IMR-90 (cell line): ENCODE data around the gene GTPBP3. TPM values are rescaled to one million over a fixed set of nuclear protein-coding genes. Genes with fewer than 3 reads are reported as not detected.
A peak's percentile ranks its signal among the peaks of the same experiment; 100 is the strongest.

ENCODE experiments used
- ATAC-seq: fragments of 200-7000 bp; cut with Tn5 transposase; 2 replicates; pipeline ENCODE4 v1.9.1; 2020; ENCODE audit warnings: low read depth, mild to moderate bottlenecking, moderate library complexity
- BruUV-seq: library from RNA; stranded (reverse); fragments of 400-500 nt; replicated peaks from 2 replicates; lab custom pipeline; 2021; lab: Mats Ljungman, UMichigan
- CTCF ChIA-PET: fragments of 300-600 bp; formaldehyde crosslinking; extraction: SDS; loops from one replicate; lab custom pipeline; 2021; ENCODE audit warnings: antibody characterized with exemption; lab: Yijun Ruan, JAX
- POLR2A ChIA-PET: fragments of 300-600 bp; sonication (Branson Sonifier 250); formaldehyde crosslinking; loops from one replicate; lab custom pipeline; 2022; ENCODE audit warnings: antibody characterized with exemption; ENCODE audit not compliant: unreplicated experiment; lab: Charles Lee
- DNase-seq: peaks from one replicate; pipeline ENCODE4 v3.0.0; 2013
- H2AFZ ChIP-seq: replicated peaks from 2 replicates; pipeline ENCODE3; 2013; ENCODE audit warnings: low read length, mild to moderate bottlenecking; ENCODE audit not compliant: poor library complexity
- H2AK5ac ChIP-seq: 2 replicates; pipeline ENCODE4 v1.6.1; 2013; ENCODE audit warnings: low read depth, low read length, inconsistent platforms
- H2AK9ac ChIP-seq: replicated peaks from 2 replicates; pipeline ENCODE3; 2013; ENCODE audit warnings: mild to moderate bottlenecking, low read depth, low read length, moderate library complexity; ENCODE audit not compliant: poor library complexity
- H2BK120ac ChIP-seq: 2 replicates; pipeline ENCODE4 v1.6.1; 2013; ENCODE audit warnings: low read depth, low read length, inconsistent platforms
- H2BK15ac ChIP-seq: 3 replicates; pipeline ENCODE4 v1.6.1; 2013; ENCODE audit warnings: low read depth, low read length, inconsistent platforms
- H2BK20ac ChIP-seq: 2 replicates; pipeline ENCODE4 v1.6.1; 2013; ENCODE audit warnings: low read depth, mild to moderate bottlenecking, inconsistent platforms, low read length, moderate library complexity
- H2BK5ac ChIP-seq: 2 replicates; pipeline ENCODE4 v1.6.1; 2013; ENCODE audit warnings: mild to moderate bottlenecking, low read depth, low read length, inconsistent platforms; ENCODE audit not compliant: poor library complexity, severe bottlenecking
- H3K14ac ChIP-seq: replicated peaks from 2 replicates; pipeline ENCODE4 v1.6.1; 2013; ENCODE audit warnings: low read depth, low read length, inconsistent platforms
- H3K18ac ChIP-seq: 2 replicates; pipeline ENCODE4 v1.6.1; 2013; ENCODE audit warnings: low read depth, low read length, control low read depth
- H3K23ac ChIP-seq: 2 replicates; pipeline ENCODE4 v1.6.1; 2013; ENCODE audit warnings: low read depth, low read length, inconsistent platforms
- H3K27ac ChIP-seq: 2 replicates; pipeline ENCODE4 v1.5.1; 2013; ENCODE audit warnings: mild to moderate bottlenecking, control low read depth, low read length; ENCODE audit not compliant: insufficient read depth
- H3K27me3 ChIP-seq: 2 replicates; pipeline ENCODE4 v1.6.1; 2013; ENCODE audit warnings: low read length; ENCODE audit not compliant: control insufficient read depth, insufficient read depth
- H3K36me3 ChIP-seq: 2 replicates; pipeline ENCODE4 v1.6.1; 2013; ENCODE audit warnings: low read length, mixed read lengths; ENCODE audit not compliant: control insufficient read depth, insufficient read depth
- H3K4ac ChIP-seq: 2 replicates; pipeline ENCODE4 v1.6.1; 2013; ENCODE audit warnings: low read depth, low read length, inconsistent platforms
- H3K4me1 ChIP-seq: 2 replicates; pipeline ENCODE4 v1.6.1; 2013; ENCODE audit warnings: low read length, mixed read lengths; ENCODE audit not compliant: control insufficient read depth, insufficient read depth
- H3K4me2 ChIP-seq: 2 replicates; pipeline ENCODE4 v1.6.1; 2013; ENCODE audit warnings: low read depth, mild to moderate bottlenecking, control low read depth, low read length, moderate library complexity
- H3K4me3 ChIP-seq: 2 replicates; pipeline ENCODE4 v1.5.1; 2013; ENCODE audit warnings: low read depth, mild to moderate bottlenecking, control low read depth, low read length, moderate library complexity; ENCODE audit not compliant: insufficient read depth
- H3K56ac ChIP-seq: 2 replicates; pipeline ENCODE4 v1.6.1; 2013; ENCODE audit warnings: low read length, inconsistent platforms; ENCODE audit not compliant: insufficient read depth; ENCODE audit errors: extremely low read depth
- H3K79me1 ChIP-seq, 2 experiments: 2 replicates each; pipeline ENCODE4 v1.6.1; 2013; ENCODE audit warnings: low read length in 2 of 2, inconsistent platforms in 1 of 2, low read depth in 1 of 2
- H3K9ac ChIP-seq: 2 replicates; pipeline ENCODE4 v1.6.1; 2013; ENCODE audit warnings: low read depth, low read length, control low read depth
- H3K9me1 ChIP-seq: 2 replicates; pipeline ENCODE4 v1.6.1; 2013; ENCODE audit warnings: low read length, inconsistent platforms; ENCODE audit not compliant: insufficient read depth
- H3K9me3 ChIP-seq: 2 replicates; pipeline ENCODE4 v1.6.1; 2013; ENCODE audit warnings: low read length; ENCODE audit not compliant: control insufficient read depth, insufficient read depth
- H4K20me1 ChIP-seq: 2 replicates; pipeline ENCODE4 v1.6.1; 2013; ENCODE audit warnings: low read length, inconsistent platforms; ENCODE audit not compliant: insufficient read depth
- H4K5ac ChIP-seq: 2 replicates; pipeline ENCODE4 v1.6.1; 2013; ENCODE audit warnings: mild to moderate bottlenecking, low read depth, low read length, control low read depth
- H4K8ac ChIP-seq, 2 experiments: 2 replicates each; pipeline ENCODE4 v1.6.1; 2013; ENCODE audit warnings: low read depth in 2 of 2, low read length in 2 of 2, control low read depth in 1 of 2, inconsistent platforms in 1 of 2
- H4K91ac ChIP-seq: 2 replicates; pipeline ENCODE4 v1.6.1; 2013; ENCODE audit warnings: low read depth, low read length, inconsistent platforms; ENCODE audit not compliant: insufficient read depth
- CEBPB ChIP-seq: IDR thresholded peaks from 2 replicates; pipeline ENCODE4 v1.6.1; 2012; ENCODE audit warnings: low read depth, low read length, improper control_type of control experiment
- FOS ChIP-seq: fragments of 150-350 bp; IDR thresholded peaks from 2 replicates; pipeline ENCODE4 v1.6.1; 2016; ENCODE audit warnings: low read depth, low read length
- NFE2L2 ChIP-seq: fragments of 150-350 bp; IDR thresholded peaks from 2 replicates; pipeline ENCODE4 v1.6.1; 2016; ENCODE audit warnings: low read depth, mild to moderate bottlenecking, low read length
- RAD21 ChIP-seq: IDR thresholded peaks from 2 replicates; pipeline ENCODE4 v1.6.1; 2012; ENCODE audit warnings: low read length, improper control_type of control experiment
- RCOR1 ChIP-seq: IDR thresholded peaks from 2 replicates; pipeline ENCODE4 v1.6.1; 2012; ENCODE audit warnings: mild to moderate bottlenecking, low read length, improper control_type of control experiment; ENCODE audit not compliant: insufficient replicate concordance
- RFX5 ChIP-seq: IDR thresholded peaks from 2 replicates; pipeline ENCODE4 v1.8.0; 2012; ENCODE audit warnings: low read depth, mild to moderate bottlenecking, low read length, moderate library complexity
- WGBS, 2 experiments: methylation state at CpG; one replicate each; pipeline versions ENCODE4 v1.1.5 to v1.1.7; 2013; ENCODE audit warnings: missing lambda C conversion rate in 2 of 2; ENCODE audit not compliant: insufficient read length in 1 of 2; ENCODE audit errors: extremely low coverage in 2 of 2; 5-methylcytosine and 5-hydroxymethylcytosine counted together
- dilution Hi-C: fragments of 300-500 bp; cut with HindIII; formaldehyde crosslinking; loops from one replicate; pipeline ENCODE4 v1.14.3; 2018; ENCODE audit warnings: low sequenced_read_pairs; ENCODE audit not compliant: unreplicated experiment
- in situ Hi-C: fragments of 300-500 bp; cut with MboI; formaldehyde crosslinking; loops from 3 replicates; pipeline ENCODE4 v1.14.3; 2019; ENCODE audit warnings: low sequenced_read_pairs, inconsistent platforms, mixed read lengths
- intact Hi-C: fragments of 100-400 bp; cut with micrococcal nuclease; formaldehyde crosslinking; loops from 2 replicates; pipeline ENCODE4 v1.10.0; 2022
- polyA plus RNA-seq, 3 experiments: library from polyadenylated mRNA; depleted of rRNA; stranded (reverse); fragments of >200 nt; gene quantifications; 2 replicates each; pipeline ENCODE4 v1.2.3, GENCODE V29; 2012; ENCODE audit warnings: low replicate concordance in 1 of 3
- total RNA-seq: library from RNA; depleted of rRNA; stranded (reverse); fragments of >200 nt; gene quantifications from 2 replicates; pipeline ENCODE4 v1.2.3, GENCODE V29; 2012
- TF ChIP-seq, protein P1 (sequence below): fragments of 150-350 bp; IDR thresholded peaks from 2 replicates; pipeline ENCODE4 v1.6.1; 2017; ENCODE audit warnings: mild to moderate bottlenecking, antibody characterized with exemption, low read length, low read depth
- TF ChIP-seq, protein P2 (sequence below): fragments of 150-350 bp; IDR thresholded peaks from 2 replicates; pipeline ENCODE4 v1.6.1; 2016; ENCODE audit warnings: low read depth, mild to moderate bottlenecking, low read length, moderate library complexity, borderline replicate concordance
- TF ChIP-seq, protein P3 (sequence below): conservative IDR thresholded peaks from 2 replicates; pipeline ENCODE4 v1.5.1; 2012; ENCODE audit warnings: mild to moderate bottlenecking, low read depth, low read length, improper control_type of control experiment

The GTPBP3 gene
- total and polyA plus RNA-seq, 2 of the 4 experiments (the other 2 are of a cell fraction) = 4.3 to 15.1 TPM

DNA sequence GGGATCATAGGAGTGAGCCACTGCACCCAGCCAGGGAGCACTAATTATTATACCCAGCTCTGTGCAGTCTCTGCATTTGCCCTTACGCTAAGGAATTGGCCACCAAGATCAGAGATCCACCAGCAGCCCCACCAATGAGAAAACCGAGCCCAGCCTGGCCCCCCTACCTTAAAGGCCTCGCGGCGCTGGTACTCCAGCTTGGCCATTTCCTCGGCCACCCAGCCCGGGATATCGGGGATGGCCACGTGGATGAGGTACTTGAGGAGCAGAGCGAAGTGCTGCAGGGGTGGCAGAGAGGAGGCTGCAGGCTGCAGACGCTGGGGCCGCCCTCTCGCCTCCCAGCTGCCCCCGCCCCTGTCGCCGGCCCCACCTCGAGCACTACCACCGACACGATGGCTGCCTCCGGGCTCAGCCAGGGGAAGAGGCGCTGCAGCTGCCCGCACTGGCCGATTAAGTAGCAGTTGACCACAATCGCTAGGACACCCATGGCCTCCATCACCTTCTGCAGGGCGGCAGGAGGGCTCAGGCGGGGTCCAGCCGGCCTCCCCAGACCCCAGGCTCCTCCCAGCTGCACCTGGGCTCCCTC lies 10.2 kb upstream of the GTPBP3 start:
- ATAC-seq (no peak), DNase-seq (no peak)
- H3K79me1 ChIP-seq = peaks cover 0 to under 1% of the 10 kb centered on the region in 2 experiments; a peak in 1 of 4 replicates
- no TSS peak for BruUV-seq
- no peak overlapping the region for H3K9ac ChIP-seq
- no peak overlapping the region for H3K4me2 ChIP-seq
- CTCF ChIA-PET = no interaction called here
- no peak overlapping the region for H3K27ac ChIP-seq
- H3K27me3 ChIP-seq = no peaks in the 10 kb centered on the region
- no peak overlapping the region for H2AK5ac ChIP-seq
- no peaks in the 10 kb centered on the region for H3K4me1 ChIP-seq
- TF ChIP-seq RAD21 (no peak), RCOR1 (no peak), RFX5 (no peak), NFE2L2 (no peak), CEBPB (no peak), FOS (no peak)
- TF ChIP-seq, protein P1, sequence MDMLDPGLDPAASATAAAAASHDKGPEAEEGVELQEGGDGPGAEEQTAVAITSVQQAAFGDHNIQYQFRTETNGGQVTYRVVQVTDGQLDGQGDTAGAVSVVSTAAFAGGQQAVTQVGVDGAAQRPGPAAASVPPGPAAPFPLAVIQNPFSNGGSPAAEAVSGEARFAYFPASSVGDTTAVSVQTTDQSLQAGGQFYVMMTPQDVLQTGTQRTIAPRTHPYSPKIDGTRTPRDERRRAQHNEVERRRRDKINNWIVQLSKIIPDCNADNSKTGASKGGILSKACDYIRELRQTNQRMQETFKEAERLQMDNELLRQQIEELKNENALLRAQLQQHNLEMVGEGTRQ = no peak
- TF ChIP-seq, protein P2, sequence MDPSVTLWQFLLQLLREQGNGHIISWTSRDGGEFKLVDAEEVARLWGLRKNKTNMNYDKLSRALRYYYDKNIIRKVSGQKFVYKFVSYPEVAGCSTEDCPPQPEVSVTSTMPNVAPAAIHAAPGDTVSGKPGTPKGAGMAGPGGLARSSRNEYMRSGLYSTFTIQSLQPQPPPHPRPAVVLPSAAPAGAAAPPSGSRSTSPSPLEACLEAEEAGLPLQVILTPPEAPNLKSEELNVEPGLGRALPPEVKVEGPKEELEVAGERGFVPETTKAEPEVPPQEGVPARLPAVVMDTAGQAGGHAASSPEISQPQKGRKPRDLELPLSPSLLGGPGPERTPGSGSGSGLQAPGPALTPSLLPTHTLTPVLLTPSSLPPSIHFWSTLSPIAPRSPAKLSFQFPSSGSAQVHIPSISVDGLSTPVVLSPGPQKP = no peak
- TF ChIP-seq, protein P3, sequence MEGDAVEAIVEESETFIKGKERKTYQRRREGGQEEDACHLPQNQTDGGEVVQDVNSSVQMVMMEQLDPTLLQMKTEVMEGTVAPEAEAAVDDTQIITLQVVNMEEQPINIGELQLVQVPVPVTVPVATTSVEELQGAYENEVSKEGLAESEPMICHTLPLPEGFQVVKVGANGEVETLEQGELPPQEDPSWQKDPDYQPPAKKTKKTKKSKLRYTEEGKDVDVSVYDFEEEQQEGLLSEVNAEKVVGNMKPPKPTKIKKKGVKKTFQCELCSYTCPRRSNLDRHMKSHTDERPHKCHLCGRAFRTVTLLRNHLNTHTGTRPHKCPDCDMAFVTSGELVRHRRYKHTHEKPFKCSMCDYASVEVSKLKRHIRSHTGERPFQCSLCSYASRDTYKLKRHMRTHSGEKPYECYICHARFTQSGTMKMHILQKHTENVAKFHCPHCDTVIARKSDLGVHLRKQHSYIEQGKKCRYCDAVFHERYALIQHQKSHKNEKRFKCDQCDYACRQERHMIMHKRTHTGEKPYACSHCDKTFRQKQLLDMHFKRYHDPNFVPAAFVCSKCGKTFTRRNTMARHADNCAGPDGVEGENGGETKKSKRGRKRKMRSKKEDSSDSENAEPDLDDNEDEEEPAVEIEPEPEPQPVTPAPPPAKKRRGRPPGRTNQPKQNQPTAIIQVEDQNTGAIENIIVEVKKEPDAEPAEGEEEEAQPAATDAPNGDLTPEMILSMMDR = no peak
- no peak overlapping the region for H2BK20ac ChIP-seq
- POLR2A ChIA-PET = no interaction called here
- H3K23ac ChIP-seq = no peak overlapping the region
- H2BK120ac ChIP-seq = no peak overlapping the region
- H3K4ac ChIP-seq = no peak overlapping the region
- H3K9me1 ChIP-seq = no peaks in the 10 kb centered on the region
- no peak overlapping the region for H3K56ac ChIP-seq
- dilution Hi-C loops (no loop called here), in situ Hi-C loops (no loop called here), intact Hi-C loops (no loop called here)
- H4K20me1 ChIP-seq = peaks cover 7% of the 10 kb centered on the region; the same call in 1 of the 2 replicates
- no peak overlapping the region for H4K8ac ChIP-seq
- peak overlapping the region; percentile 16 for H2AK9ac ChIP-seq
- H4K5ac ChIP-seq = no peak overlapping the region
- H4K91ac ChIP-seq = no peak overlapping the region
- H3K36me3 ChIP-seq = peaks cover 16% of the 10 kb centered on the region
- 89% methylated on average over 12 of the region's 27 CpGs; no CpG with 5 or more reads in 1 of the 2 experiments for WGBS, 2 experiments
- no peak overlapping the region for H2BK15ac ChIP-seq
- H3K9me3 ChIP-seq = no peaks in the 10 kb centered on the region
- no peak overlapping the region for H3K18ac ChIP-seq
- no peak overlapping the region for H3K14ac ChIP-seq
- H3K4me3 ChIP-seq = no peak overlapping the region
- H2AFZ ChIP-seq = no peak overlapping the region
- no peak overlapping the region for H2BK5ac ChIP-seq
